ENCODE data around the gene TMEM131. TPM values are rescaled to one million over a fixed set of nuclear protein-coding genes. Genes with fewer than 3 reads are reported as not detected.

Gene TMEM131
- total RNA-seq, 1 donor from 2014 or later = 31.7 TPM

- Mint-ChIP-seq H3K4me1 (ENCODE audit: unreplicated experiment) (peaks cover 22% of the 10 kb centered on the region), H3K27me3 (ENCODE audit: unreplicated experiment) (peaks cover 7% of the 10 kb centered on the region), H3K36me3 (ENCODE audit: low read depth, unreplicated experiment) (peaks cover 28% of the 10 kb centered on the region), H3K27ac (ENCODE audit: unreplicated experiment) (no peak overlapping the region), H3K9me3 (ENCODE audit: unreplicated experiment) (no peaks in the 10 kb centered on the region), H3K4me3 (ENCODE audit: unreplicated experiment) (no peak overlapping the region)
- no peak for TF ChIP-seq CTCF (IDR thresholded peaks at IDR 0.05; ENCODE audit: unreplicated experiment)
- no peak for DNase-seq (ENCODE audit: low spot score)
Measured at GRCh38 chr2:97741686-97742085, 254.1 kb downstream of the TMEM131 start.

GRCh38 chr2:97741251-97741650 is 254.5 kb downstream of the TMEM131 start:
- Mint-ChIP-seq H3K36me3 (ENCODE audit: low read depth, unreplicated experiment) (peaks cover 31% of the 10 kb centered on the region), H3K27me3 (ENCODE audit: unreplicated experiment) (peaks cover 9% of the 10 kb centered on the region), H3K4me1 (ENCODE audit: unreplicated experiment) (peaks cover 22% of the 10 kb centered on the region), H3K27ac (ENCODE audit: unreplicated experiment) (no peak overlapping the region), H3K9me3 (ENCODE audit: unreplicated experiment) (no peaks in the 10 kb centered on the region), H3K4me3 (ENCODE audit: unreplicated experiment) (no peak overlapping the region)
- no peak for DNase-seq (ENCODE audit: low spot score)
- no peak for TF ChIP-seq CTCF (IDR thresholded peaks at IDR 0.05; ENCODE audit: unreplicated experiment)

GRCh38 chr2:97740590-97741182 is 255.1 kb downstream of the TMEM131 start:
- peak; percentile 75 for DNase-seq (ENCODE audit: low spot score)
- Mint-ChIP-seq H3K27me3 (ENCODE audit: unreplicated experiment) (peaks cover 11% of the 10 kb centered on the region), H3K9me3 (ENCODE audit: unreplicated experiment) (no peaks in the 10 kb centered on the region), H3K4me1 (ENCODE audit: unreplicated experiment) (peaks cover 18% of the 10 kb centered on the region), H3K36me3 (ENCODE audit: low read depth, unreplicated experiment) (peaks cover 33% of the 10 kb centered on the region), H3K27ac (ENCODE audit: unreplicated experiment) (no peak overlapping the region), H3K4me3 (ENCODE audit: unreplicated experiment) (no peak overlapping the region)
- TF ChIP-seq CTCF (IDR thresholded peaks at IDR 0.05; ENCODE audit: unreplicated experiment) = peak; percentile 80

GRCh38 chr2:97739893-97740245 is 255.9 kb downstream of the TMEM131 start:
- no peak for TF ChIP-seq CTCF (IDR thresholded peaks at IDR 0.05; ENCODE audit: unreplicated experiment)
- Mint-ChIP-seq H3K27ac (ENCODE audit: unreplicated experiment) (no peak overlapping the region), H3K27me3 (ENCODE audit: unreplicated experiment) (peaks cover 11% of the 10 kb centered on the region), H3K4me3 (ENCODE audit: unreplicated experiment) (no peak overlapping the region), H3K36me3 (ENCODE audit: low read depth, unreplicated experiment) (peaks cover 33% of the 10 kb centered on the region), H3K4me1 (ENCODE audit: unreplicated experiment) (peaks cover 18% of the 10 kb centered on the region), H3K9me3 (ENCODE audit: unreplicated experiment) (no peaks in the 10 kb centered on the region)
- no peak for DNase-seq (ENCODE audit: low spot score)

- H3K27me3 Mint-ChIP-seq (ENCODE audit: unreplicated experiment) = peaks cover 11% of the 10 kb centered on the region
- no peak for DNase-seq (ENCODE audit: low spot score)
- peaks cover 33% of the 10 kb centered on the region for H3K36me3 Mint-ChIP-seq (ENCODE audit: low read depth, unreplicated experiment)
- H3K4me3 Mint-ChIP-seq (ENCODE audit: unreplicated experiment) = peak overlapping the region; percentile 42
- no peaks in the 10 kb centered on the region for H3K9me3 Mint-ChIP-seq (ENCODE audit: unreplicated experiment)
- TF ChIP-seq CTCF (IDR thresholded peaks at IDR 0.05; ENCODE audit: unreplicated experiment) = no peak
- peaks cover 18% of the 10 kb centered on the region for H3K4me1 Mint-ChIP-seq (ENCODE audit: unreplicated experiment)
- H3K27ac Mint-ChIP-seq (ENCODE audit: unreplicated experiment) = peak overlapping the region; percentile 14
Measured at GRCh38 chr2:97739020-97739892, 256.5 kb downstream of the TMEM131 start.
